Posterior vena cava (tissue), 2 donors: ENCODE data around the gene CBFA2T3. TPM values are rescaled to one million over a fixed set of nuclear protein-coding genes. Genes with fewer than 3 reads are reported as not detected.

Experiments
- DNase-seq: peaks from one replicate; pipeline ENCODE4 v3.0.0-alpha.2; 2020; ENCODE audit warnings: low spot score
- intact Hi-C, 2 donors: fragments of 100-400 bp; cut with DNase I; formaldehyde crosslinking; loops; one replicate each; pipeline versions ENCODE4 v1.14.1 to v1.14.2; 2022 to 2023
- total RNA-seq, 2 donors: library from RNA; stranded (reverse); fragmentation: NEBNext Ultra II Directional; extraction: Animal tissue kit (Norgen Biotek cat#: 25700); gene quantifications; one replicate each; pipeline ENCODE4 v1.2.1, GENCODE V29; 2021
- donor health status: DM: yes; HTN: yes; CAD: no.
- donor health status: DM: yes; HTN: yes; CAD: no.

CBFA2T3 gene
- total RNA-seq, 2 donors from 2014 or later, result 4.7 to 5.1 TPM

GRCh38 chr16:88953003-88953690 lies 23.9 kb downstream of the CBFA2T3 start:
- intact Hi-C loops, result no loop called here
- DNase-seq, result no peak

DNA sequence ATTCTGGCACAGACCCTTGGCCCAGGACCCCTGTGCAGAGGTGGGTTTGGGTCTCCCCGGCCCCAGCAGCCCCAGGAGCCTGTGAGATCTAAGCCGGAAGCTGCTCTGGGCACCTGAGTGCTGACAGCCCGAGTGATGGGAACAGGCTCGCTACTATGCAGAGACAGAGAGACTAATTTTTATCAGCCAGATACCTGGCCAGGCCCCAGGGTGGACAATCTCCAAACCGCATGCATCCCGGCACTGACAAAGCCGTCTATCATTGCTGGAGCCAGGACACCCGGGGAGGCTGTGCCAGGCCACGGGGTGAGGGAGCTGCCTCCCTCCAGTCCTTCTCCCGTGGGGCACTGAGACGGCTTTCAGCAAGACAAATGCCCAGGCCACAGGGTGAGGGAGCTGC lies 25.0 kb downstream of the CBFA2T3 start:
- no peak for DNase-seq
- intact Hi-C loops, result no loop called here

DNA sequence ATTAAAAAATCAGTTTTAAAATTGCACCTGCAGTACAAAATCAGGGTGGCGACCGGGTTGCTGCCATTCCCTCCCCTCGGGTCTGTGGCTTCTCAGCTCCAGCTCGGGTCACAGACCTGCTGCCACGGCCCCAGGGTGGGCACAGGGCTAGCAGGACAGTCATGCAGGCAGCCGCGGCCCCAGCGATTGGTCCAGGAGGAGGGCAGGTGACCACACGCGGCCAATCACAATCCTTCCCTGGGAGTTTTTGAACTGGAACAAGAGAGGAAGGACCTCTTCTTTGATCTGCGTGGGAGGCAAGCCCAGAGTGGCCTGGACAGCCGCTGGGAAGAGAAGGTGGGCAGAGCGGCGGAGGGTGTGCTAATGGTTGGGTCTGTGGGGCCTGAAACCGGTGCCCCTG lies 25.5 kb downstream of the CBFA2T3 start:
- intact Hi-C loops, result no loop called here
- DNase-seq, result no peak

DNA sequence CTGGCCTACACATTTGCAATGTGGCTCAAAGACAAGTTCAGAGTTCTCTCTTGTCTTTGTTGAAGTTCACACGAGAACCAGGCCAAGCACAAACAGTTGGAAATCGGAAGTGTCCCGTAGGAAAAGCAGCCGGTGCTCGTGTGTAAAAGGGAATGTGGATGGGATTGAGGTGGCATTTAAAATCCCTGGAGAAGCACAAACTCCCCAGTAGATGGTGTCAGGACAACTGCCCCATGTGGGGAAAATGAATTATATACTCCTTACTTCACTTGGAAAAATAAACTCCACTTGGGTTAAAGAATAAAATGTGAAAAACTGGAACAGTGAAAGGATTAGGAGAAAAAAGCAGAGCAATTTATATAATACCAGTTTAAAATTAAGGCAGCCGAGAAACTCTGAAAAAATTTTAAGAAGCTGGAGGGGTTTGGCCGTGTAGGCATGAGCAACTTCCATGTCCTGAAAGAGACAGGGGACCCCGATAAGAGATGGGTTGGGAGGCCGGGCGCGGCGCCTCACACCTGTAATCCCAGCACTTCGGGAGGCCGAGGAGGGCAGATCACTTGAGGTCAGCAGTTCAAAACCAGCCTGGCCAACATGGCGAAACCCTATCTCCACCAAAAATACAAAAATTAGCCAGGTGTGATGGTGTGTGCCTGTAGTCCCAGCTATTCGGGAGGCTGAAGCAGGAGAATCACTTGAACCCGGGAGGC lies 28.1 kb downstream of the CBFA2T3 start:
- DNase-seq, result no peak
- intact Hi-C loops, result loop anchor here (10.0 kb wide), 1 partner anchor 266 kb away; the partner anchor contains the start of gene ZNF778 (in 2 of the 2)

DNA sequence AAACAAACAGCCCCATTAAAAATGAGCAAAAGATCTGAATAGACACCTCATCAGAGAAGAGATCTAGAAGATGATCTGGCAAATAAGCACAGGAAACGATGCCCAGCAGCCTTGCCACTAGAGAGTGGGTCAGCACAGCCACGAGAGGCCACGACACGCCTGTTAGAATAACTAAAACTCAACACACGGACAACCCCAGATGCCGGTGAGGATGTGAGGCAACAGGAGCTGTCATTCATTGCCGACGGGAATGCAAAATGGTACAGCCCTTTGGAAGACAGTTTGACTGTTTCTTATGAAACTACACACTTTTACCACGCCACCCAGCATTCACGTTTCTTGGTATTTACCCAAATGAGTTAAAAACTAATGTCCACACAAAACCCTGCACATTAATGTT lies 31.5 kb downstream of the CBFA2T3 start:
- intact Hi-C loops, result loop anchor here (10.0 kb wide), 1 partner anchor 269 kb away; the partner anchor contains the start of gene ZNF778 (in 2 of the 2)
- DNase-seq, result no peak

DNA sequence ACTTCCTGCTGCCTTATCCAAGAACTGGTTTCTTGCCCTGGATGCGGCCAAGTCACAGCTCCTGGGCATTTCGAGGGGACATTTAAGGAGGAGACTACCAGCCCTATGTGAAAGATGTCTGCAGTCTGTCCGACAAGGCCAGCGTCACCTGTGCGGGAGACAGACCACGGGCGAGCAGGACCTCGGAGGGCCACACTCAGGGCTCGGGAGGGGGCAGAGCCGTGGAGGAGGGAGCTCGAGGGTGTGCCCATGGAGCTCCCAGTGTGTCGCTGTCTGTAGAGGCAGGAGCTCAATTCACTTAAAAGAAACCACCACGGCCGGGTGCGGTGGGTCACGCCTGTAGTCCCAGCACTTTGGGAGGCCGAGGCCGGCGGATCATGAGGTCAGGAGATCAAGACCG lies 33.3 kb downstream of the CBFA2T3 start:
- DNase-seq, result no peak
- intact Hi-C loops, result loop anchor here (10.0 kb wide), 1 partner anchor 271 kb away; the partner anchor contains the start of gene ZNF778 (in 2 of the 2)

- intact Hi-C loops, result loop anchor here (10.0 kb wide), 1 partner anchor 272 kb away; the partner anchor contains the start of gene ZNF778 (in 2 of the 2)
- no peak for DNase-seq
Measured at GRCh38 chr16:88943131-88943664, 33.8 kb downstream of the CBFA2T3 start.

DNA sequence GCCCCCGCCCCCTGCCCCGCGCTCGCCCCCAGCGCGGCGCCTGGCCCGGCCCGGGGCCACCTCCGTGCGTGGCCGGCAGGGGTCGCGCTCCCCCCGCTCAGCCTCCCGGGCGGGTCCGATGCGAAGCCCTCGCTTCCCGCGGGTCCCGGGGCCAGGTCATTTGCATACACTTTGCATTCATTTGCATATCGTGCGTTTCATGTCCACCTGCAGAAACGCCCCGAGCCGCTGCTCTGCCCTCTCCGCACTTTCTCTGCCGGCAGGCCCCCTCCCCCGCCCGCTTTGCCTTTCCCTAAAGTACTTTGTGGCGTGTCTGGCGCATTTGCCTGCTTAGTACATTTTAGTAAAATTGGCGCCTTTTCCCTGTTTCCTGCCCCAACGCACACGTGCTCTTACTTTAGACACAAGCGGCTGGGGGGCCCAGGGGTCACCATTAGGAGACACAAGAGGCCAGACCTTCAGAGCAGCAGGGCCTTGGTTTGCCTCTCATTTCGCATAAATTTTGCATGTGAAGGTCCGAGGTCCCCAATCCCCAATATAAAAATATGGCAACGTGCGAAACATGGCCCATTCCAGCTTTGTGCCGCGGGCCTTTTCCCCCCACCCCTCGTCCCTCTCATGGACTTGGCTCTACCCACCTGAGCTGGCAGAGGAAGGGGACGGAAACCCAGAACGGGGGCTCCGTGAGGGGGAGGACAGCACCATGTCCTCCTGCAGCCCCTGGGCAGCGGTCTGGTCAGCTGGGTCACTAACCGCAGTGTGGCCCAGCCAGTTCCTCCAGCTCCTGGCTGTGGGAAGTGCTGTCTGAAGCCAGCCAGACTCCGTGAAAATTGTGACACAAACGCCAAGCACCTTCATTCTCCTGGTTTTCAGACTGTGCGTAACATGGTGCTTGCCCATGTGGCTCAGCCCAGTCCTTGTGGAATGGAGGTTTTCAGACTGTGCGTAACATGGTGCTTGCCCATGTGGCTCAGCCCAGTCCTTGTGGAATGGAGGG lies 34.8 kb downstream of the CBFA2T3 start:
- intact Hi-C loops, result loop anchor here (10.0 kb wide), 1 partner anchor 273 kb away; the partner anchor contains the start of gene ZNF778 (in 2 of the 2)
- no peak for DNase-seq

GRCh38 chr16:88940862-88941817 lies 35.9 kb downstream of the CBFA2T3 start:
- DNase-seq, result no peak
- intact Hi-C loops, result loop anchor here (10.0 kb wide), 1 partner anchor 274 kb away; the partner anchor contains the start of gene ZNF778 (in 2 of the 2)

DNA sequence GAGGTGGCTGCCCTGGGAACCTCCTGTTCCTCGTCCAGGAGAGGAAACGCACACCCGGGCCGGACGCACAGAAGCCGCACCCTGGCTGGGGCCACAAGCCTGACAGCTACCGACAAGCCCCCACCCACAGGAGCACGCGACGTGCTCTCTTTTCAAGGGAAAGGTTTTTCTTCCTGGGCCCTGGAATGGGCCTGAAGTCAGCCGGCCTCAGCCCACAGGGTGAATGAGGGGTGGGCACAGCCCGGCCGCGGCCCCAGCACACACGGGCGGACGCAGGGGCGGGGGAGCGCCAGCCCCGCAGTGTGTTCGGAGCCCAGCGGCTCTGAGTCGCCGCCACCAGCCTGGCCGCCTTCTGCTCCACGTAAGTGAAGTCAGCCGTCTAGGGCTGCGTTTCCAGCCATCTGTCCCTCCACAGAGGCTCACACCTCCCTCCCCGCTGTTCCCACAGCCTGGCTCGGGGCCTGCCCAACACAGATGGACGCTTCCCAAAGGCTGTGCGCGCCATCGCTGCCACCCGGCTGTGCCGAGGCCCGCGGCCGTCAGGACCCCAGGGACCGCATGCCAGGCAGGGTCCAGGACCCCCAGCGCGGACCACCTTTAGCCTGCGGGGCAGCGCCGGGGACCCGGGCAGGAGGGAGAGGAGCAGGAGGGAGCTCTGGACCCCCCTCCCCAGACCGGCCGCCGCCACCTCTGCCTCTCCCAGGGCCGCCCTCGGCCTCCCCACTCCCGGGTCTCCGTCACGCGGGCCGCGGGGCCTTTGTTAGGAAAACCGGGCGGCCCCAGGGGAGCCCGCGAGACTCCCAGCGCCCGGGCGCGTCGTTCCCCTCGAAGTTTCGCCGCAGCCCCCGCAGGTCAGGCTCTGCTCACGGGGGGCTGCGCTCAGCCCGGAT lies 36.8 kb downstream of the CBFA2T3 start:
- intact Hi-C loops, result loop anchor here (10.0 kb wide), 2 partner anchors 225 to 275 kb away; partner anchors contain the start of gene ZNF778 (in 2 of the 2)
- DNase-seq, result no peak

DNA sequence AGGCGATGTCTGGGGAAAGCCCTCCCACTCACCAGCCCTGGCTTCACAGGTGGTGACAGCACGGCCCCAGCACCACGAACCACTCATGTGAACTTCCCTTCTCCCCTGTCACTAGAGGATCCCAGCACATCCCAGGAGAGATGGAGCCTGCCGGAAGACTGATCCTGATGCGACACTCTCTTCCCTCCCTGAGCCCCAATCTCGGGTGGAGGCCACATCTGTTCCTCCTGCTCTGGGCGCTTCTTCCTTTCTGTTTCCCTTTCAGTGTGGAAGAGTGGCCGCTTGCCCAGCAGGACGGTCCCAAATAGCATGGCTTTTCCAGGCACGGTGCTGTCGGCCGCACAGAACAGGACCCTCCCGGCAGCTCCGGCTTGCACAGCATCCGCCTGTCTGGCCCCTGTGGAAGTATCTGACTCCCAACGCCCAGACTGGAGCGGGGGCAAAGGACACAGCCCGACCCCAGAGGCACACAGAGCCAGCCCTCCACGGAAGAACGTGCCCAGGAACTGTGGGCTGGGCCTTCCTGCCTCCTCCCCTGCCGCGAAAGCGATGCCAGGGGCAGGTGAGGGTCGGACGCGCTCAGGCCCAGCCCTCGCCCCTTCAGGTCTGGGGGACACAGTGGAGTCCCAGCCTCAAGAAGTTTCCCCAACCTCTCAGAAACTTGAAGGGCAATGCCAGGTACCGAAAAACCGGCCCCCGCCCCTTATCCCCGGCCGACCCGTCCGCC lies 37.6 kb downstream of the CBFA2T3 start:
- intact Hi-C loops, result loop anchor here in 1 of 2 donors (10.0 kb wide), 1 partner anchor 225 kb away; no protein-coding TSS in a partner anchor

GRCh38 chr16:88938777-88939244 lies 38.2 kb downstream of the CBFA2T3 start:
- no peak for DNase-seq
- intact Hi-C loops, result loop anchor here in 1 of 2 donors (10.0 kb wide), 1 partner anchor 226 kb away; no protein-coding TSS in a partner anchor

More for the DNA sequence above, 37.6 kb downstream of the CBFA2T3 start:
- no peak for DNase-seq

DNA sequence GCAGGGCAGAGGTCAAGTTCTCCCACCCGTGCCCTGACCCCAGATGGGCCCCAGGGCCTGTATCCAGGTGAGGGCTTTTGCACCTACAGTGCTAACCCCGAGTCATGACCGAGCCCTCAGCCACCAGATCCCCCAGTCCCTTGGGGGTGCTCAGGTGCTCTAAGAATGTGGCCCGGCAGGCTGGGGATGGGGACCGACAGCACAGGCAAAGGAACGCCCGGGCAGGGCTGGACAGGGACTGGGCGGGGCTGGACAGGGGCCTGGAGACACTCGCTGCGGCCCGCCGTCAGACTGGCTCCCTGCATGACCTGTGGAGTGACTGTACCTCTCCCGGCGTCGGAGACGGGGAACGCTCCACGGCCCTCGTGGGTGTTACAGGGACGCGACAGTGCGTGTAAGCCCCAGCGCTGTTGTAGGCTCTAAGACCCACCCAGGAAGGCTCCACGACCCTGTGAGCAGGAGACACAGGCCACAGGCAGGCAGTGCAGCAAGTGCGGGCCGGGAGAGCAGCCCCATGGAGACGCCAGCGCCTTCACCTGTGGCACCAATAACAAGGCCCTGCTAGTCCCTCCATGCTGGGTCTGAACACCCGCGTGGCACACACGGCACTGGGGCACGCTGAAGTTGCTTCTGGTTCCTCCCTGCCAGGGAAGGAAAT lies 38.8 kb downstream of the CBFA2T3 start:
- DNase-seq, result no peak
- intact Hi-C loops, result loop anchor here in 1 of 2 donors (10.0 kb wide), 1 partner anchor 227 kb away; no protein-coding TSS in a partner anchor

- intact Hi-C loops, result loop anchor here in 1 of 2 donors (2.0 to 10.0 kb wide), 2 partner anchors 72 to 228 kb away; no protein-coding TSS in a partner anchor
Measured at GRCh38 chr16:88937206-88937621, 39.8 kb downstream of the CBFA2T3 start.

More at GRCh38 chr16:88937206-88937621, 39.8 kb downstream of the CBFA2T3 start:
- no peak for DNase-seq
